HFFc6 (cell line): Measurements from ENCODE around the gene PEF1. TPM values are rescaled to one million over a fixed set of nuclear protein-coding genes. Genes with fewer than 3 reads are reported as not detected.

Source experiments
- DNase-seq: peaks from one replicate; pipeline ENCODE4 v3.0.0-alpha.2; 2018
- H3K27ac Mint-ChIP-seq: 2 replicates; pipeline ENCODE4 v1.8.0; 2020; ENCODE audit warnings: mild to moderate bottlenecking, mixed read lengths
- H3K27me3 Mint-ChIP-seq: 2 replicates; pipeline ENCODE4 v1.8.0; 2021; ENCODE audit warnings: mild to moderate bottlenecking, moderate library complexity, mixed read lengths; ENCODE audit not compliant: insufficient read depth
- H3K36me3 Mint-ChIP-seq: 2 replicates; pipeline ENCODE4 v1.8.0; 2021; ENCODE audit warnings: low read depth, mixed read lengths
- H3K4me1 Mint-ChIP-seq: 2 replicates; pipeline ENCODE4 v1.8.0; 2020; ENCODE audit warnings: low read depth, mixed read lengths
- H3K4me3 Mint-ChIP-seq: 2 replicates; pipeline ENCODE4 v1.8.0; 2020; ENCODE audit warnings: mild to moderate bottlenecking, moderate library complexity, mixed read lengths
- H3K9me3 Mint-ChIP-seq: 2 replicates; pipeline ENCODE4 v1.8.0; 2020; ENCODE audit warnings: mild to moderate bottlenecking, mixed read lengths
- CTCF ChIP-seq: fragments of 200-600 bp; sonication (generic); IDR thresholded peaks from 2 replicates; pipeline ENCODE4 v1.5.0; 2021; ENCODE audit warnings: antibody characterized with exemption, mild to moderate bottlenecking
- total RNA-seq, 6 experiments: library from RNA; stranded (reverse); fragmentation: NEBNext Ultra II Directional; extraction: Animal tissue kit (Norgen Biotek cat#: 25700); gene quantifications; 2 replicates in 1 of 6; 3 replicates in 5 of 6; pipeline ENCODE4 v1.2.3, GENCODE V29; 2021

Gene PEF1
- total RNA-seq, 6 experiments from 2014 or later: 65.8 to 81.3 (median 69.3) TPM

GRCh38 chr1:31620631-31621497, 23.8 kb downstream of the PEF1 start:
- Mint-ChIP-seq H3K36me3 (no peaks in the 10 kb centered on the region), H3K27me3 (peaks cover 8% of the 10 kb centered on the region), H3K27ac (no peak overlapping the region), H3K4me3 (no peak overlapping the region), H3K9me3 (no peaks in the 10 kb centered on the region), H3K4me1 (peaks cover 19% of the 10 kb centered on the region)
- no peak for DNase-seq
- no peak for TF ChIP-seq CTCF

- Mint-ChIP-seq H3K4me3 (no peak overlapping the region), H3K4me1 (peaks cover 6% of the 10 kb centered on the region), H3K27ac (no peak overlapping the region), H3K36me3 (no peaks in the 10 kb centered on the region), H3K9me3 (no peaks in the 10 kb centered on the region), H3K27me3 (peaks cover 8% of the 10 kb centered on the region)
- no peak for TF ChIP-seq CTCF
- DNase-seq: no peak
Measured at GRCh38 chr1:31618916-31619846, 25.5 kb downstream of the PEF1 start.

- H3K4me3 Mint-ChIP-seq: no peak overlapping the region; the same call in 1 of the 2 replicates
- TF ChIP-seq CTCF: peak; percentile 96
- no peak overlapping the region for H3K27ac Mint-ChIP-seq
- H3K9me3 Mint-ChIP-seq: no peaks in the 10 kb centered on the region
- H3K4me1 Mint-ChIP-seq: peaks cover 6% of the 10 kb centered on the region
- H3K27me3 Mint-ChIP-seq: peaks cover 8% of the 10 kb centered on the region
- no peaks in the 10 kb centered on the region for H3K36me3 Mint-ChIP-seq
- DNase-seq: no peak
Measured at GRCh38 chr1:31617916-31618746, 26.5 kb downstream of the PEF1 start.

GRCh38 chr1:31617218-31617915, 27.3 kb downstream of the PEF1 start, which contains the start of gene HCRTR1:
TSS of gene HCRTR1 (plus strand) at chr1:31617689. CDS start at chr1:31619193, 1,504 bp downstream.
- H3K27ac Mint-ChIP-seq: no peak within 1 kb of the TSS
- no peak for DNase-seq
- no peaks in the 10 kb centered on the region for H3K9me3 Mint-ChIP-seq
- H3K36me3 Mint-ChIP-seq: no peaks in the 10 kb centered on the region
- peak within 1 kb of the TSS; percentile 74 for H3K4me3 Mint-ChIP-seq
- peaks cover 6% of the 10 kb centered on the region for H3K4me1 Mint-ChIP-seq
- TF ChIP-seq CTCF: no peak
- peaks cover 8% of the 10 kb centered on the region for H3K27me3 Mint-ChIP-seq
